HT-29 (cell line): Measurements from ENCODE around the gene CHST14. TPM values are rescaled to one million over a fixed set of nuclear protein-coding genes. Genes with fewer than 3 reads are reported as not detected.

ENCODE experiments used
- DNase-seq: peaks from one replicate; pipeline ENCODE4 v3.0.0-alpha.2; 2015; ENCODE audit warnings: low spot score
- total RNA-seq: library from RNA; depleted of rRNA; stranded (reverse); fragments of >200 nt; shearing (Covaris generic); gene quantifications from 2 replicates; pipeline ENCODE4 v1.2.3, GENCODE V29; 2014

The CHST14 gene
- total RNA-seq, 1 experiment from 2014 or later: 8.6 TPM

DNA sequence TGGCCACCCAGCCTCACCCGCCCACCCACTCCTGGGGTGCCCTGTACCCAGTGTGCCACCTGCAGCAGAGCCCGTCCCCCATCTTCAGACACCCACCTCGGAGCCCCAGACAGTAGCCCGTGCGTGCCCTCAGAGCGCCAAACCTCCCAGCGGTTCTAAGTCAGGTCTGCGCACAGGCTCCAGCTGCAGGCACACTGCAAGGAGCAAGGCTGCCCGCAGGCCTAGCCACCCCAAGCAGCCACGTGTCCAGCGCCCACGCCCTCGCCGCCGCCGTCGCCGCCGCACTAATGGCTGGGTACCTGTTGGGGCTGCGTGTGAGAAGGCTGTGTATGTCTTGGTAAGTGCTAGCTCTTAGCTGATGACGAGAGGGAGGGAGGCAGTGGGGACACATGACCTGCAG is 8.8 kb upstream of the CHST14 start:
- DNase-seq: no peak

DNA sequence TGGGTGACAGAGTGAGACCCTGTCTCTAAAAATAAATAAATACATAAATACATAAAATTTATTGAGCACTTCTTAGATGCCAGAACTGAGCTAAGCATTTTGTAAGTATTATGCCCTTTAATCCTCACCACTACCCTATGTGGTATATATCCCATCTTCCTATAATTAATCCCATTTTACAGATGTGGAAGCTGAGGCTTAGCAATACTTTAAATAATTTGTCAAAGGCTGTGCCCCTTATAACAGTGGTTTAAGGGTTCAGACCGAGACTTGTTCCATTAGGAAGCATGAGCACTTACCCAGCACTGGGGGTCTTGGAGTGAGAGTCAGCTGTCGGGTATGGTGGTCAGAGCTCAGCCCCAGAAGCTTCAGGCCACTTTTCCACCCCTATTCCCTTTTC is 7.5 kb upstream of the CHST14 start:
- DNase-seq: no peak

DNA sequence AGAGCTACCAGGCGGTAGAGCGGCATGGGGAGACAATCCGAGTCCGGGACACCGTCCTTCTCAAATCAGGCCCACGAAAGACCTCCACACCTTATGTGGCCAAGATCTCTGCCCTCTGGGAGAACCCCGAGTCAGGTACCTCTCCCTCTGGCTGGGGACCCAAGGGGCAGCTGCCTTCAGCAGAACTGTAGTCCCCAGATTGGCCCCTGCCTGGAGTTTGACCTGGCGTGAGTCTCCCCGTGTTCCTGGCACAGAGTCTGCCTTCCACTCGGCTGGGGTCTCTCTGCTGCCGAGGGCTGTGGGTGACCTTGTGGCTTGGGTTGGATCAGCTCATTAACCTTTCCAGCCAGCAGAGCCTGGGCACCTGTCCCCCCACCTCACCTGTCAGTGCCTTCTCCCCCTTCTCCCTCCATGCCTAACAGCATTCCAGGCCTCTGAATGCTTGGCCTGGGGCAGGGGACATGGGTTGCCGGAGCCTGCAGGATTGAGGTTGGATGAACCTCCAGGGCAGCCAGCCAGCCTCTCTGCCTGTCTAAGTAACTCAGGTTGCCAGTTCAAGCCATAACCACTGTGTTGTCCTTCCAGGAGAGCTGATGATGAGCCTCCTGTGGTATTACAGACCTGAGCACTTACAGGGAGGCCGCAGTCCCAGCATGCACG is 6.8 kb upstream of the CHST14 start:
- no peak for DNase-seq

DNA sequence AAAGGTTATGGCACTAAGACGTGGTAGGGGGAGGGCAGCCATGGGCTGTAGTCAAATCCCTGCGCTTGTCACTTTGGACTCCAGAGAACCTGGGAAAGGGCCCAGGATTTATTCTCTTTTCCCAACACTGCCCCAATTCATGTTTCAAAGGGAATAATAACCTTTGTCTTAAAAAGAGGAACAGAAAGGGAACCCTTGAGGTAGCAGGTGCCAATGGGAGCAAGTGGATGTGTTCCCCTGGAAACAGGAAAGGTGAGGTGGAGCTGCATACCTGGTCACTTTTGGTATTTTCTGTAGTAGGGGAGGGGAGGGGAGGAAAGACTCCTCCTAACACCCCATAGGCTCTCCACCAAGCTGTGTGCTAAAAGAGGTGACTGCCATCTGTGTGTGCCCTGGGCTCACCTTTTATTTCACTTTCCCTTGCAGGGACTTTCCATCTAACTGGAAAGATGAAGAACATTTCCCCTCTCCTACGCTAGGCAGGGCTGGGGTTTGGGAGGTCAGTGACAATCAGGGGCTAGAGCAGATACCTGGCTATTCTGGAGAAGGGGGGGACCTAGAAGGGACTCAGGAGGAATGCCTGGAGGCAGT is 6.1 kb upstream of the CHST14 start:
- DNase-seq: no peak

- DNase-seq: no peak
Observed at GRCh38 chr15:40465939-40466338, 4.8 kb upstream of the CHST14 start.

DNA sequence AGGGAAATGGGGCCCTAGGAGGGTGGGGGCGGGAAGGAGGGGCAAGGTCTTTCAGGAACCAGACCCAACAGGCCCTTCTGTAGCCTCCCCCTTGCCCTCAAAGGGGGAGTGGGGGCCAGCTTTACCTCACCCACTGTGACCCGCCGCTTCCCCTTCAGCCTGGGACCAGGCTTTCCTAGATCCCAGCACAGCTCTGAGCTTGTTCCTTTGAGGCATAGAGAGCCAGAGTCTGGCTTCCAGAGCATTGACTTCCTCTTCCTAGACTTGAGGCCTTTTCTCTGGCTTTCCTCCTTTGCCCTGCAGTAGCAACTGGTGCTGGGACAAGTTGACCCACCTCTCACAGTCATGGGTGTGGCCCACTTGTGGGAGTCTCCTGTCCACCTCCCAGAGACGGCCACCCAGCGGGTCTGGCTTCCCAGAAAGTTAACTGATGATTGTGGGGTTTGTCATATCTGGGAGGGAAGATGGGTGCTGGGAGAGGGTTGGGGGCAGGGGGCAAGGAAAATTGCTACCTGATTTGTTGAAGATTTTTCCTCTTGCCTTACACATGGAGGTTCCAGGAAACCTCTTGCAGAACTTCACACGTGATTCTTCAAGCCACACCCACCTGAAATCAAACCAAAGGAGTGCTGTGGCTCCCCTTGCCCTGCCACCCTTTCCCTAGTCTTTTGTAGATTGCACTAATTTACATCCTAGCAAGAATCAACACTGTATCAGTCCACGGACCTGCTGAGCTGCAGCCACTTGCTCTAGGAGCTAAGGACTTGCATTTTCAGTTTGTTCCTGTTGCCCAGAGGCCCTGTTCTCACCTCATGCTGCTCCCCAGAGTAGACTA is 4.1 kb upstream of the CHST14 start:
- DNase-seq: no peak

- DNase-seq: no peak
Observed at GRCh38 chr15:40467261-40467615, 3.5 kb upstream of the CHST14 start.

- no peak for DNase-seq
Observed at GRCh38 chr15:40468898-40469331, 1.9 kb upstream of the CHST14 start.

- no peak for DNase-seq
Observed at GRCh38 chr15:40469776-40470390, 901 bp upstream of the CHST14 start.

DNA sequence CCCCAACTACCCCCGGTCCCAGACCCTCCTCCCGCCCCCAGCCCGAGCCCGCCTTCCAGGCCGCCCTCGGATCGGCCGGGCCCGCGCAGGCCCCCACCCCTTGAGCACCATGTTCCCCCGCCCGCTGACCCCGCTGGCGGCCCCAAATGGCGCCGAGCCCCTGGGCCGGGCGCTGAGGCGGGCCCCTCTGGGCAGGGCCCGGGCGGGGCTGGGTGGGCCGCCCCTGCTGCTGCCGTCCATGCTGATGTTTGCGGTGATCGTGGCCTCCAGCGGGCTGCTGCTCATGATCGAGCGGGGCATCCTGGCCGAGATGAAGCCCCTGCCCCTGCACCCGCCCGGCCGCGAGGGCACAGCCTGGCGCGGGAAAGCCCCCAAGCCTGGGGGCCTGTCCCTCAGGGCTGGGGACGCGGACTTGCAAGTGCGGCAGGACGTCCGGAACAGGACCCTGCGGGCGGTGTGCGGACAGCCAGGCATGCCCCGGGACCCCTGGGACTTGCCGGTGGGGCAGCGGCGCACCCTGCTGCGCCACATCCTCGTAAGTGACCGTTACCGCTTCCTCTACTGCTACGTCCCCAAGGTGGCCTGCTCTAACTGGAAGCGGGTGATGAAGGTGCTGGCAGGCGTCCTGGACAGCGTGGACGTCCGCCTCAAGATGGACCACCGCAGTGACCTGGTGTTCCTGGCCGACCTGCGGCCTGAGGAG is 472 bp downstream of the CHST14 start:
- peak; percentile 5 for DNase-seq

DNA sequence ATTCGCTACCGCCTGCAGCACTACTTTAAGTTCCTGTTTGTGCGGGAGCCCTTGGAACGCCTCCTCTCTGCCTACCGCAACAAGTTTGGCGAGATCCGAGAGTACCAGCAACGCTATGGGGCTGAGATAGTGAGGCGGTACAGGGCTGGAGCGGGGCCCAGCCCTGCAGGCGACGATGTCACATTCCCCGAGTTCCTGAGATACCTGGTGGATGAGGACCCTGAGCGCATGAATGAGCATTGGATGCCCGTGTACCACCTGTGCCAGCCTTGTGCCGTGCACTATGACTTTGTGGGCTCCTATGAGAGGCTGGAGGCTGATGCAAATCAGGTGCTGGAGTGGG is 995 bp downstream of the CHST14 start:
- DNase-seq: peak; percentile 52

GRCh38 chr15:40472171-40472727 is 1.5 kb downstream of the CHST14 start:
- DNase-seq: no peak

DNA sequence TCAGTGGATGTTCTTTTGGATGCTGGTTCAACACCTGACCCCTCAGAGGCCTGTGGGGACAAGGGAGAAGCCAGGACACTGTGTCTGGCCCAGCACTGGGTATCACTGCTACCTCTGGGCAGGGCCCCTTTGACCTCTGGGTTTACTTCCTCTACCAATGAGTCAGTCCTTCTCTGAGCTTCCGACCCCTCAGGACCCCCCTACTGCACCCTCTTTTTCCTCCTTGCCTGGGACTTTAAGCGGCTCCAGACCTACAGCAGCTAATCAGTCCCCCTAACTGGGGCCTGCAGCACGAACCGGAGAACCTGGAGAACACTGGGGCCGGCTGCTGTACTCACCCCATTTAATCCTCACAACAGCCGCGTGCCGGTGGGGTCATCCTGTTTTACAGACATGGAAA is 3.8 kb downstream of the CHST14 start:
- DNase-seq: no peak

- DNase-seq: no peak
Observed at GRCh38 chr15:40477642-40478327, 7.0 kb downstream of the CHST14 start.

GRCh38 chr15:40479024-40479423 is 8.2 kb downstream of the CHST14 start:
- no peak for DNase-seq

GRCh38 chr15:40481341-40482074 is 10.7 kb downstream of the CHST14 start:
- DNase-seq: no peak

GRCh38 chr15:40483919-40484318 is 13.1 kb downstream of the CHST14 start:
- DNase-seq: no peak

- no peak for DNase-seq
Observed at GRCh38 chr15:40486066-40486770, 15.4 kb downstream of the CHST14 start.

DNA sequence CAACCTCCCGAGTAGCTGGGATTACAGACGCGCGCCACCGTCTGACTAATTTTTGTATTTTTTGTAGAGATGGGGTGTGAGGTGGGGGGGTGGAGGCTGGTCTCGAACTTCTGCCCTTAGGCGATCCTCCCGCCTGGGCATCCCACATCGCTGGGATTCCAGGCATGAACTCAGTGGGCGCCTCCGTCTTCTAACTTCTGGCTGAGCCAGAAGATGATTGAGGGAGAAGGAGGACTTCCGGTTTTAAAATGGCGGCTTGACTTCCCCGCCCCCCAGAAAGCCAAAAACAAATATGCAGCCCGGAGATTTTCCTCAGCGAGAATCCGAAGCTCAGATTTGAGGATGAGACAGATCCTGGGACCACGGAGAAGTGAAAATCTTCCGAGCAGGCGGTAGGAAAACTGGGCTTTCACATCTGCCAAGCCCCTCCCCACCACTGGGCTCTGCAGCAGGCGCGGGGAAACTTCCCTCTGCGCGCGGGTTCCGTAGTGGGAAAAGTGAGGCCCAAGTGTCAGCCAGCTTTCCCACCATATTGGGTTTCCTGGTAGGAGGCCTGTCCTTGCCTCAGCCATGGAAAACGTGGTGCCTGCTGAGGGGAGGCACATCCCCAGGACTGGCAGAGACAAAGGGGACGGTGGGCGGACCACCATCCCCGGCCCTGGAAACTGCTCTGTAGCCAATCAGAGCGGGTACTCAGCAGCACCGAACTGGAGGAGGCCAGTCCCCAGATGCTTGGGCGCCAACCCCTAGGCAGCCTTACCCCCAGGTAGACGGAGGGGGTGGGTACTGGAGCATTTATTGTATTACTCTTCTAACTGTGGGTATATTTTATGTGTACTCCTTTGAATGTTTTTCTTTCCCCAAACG is 17.3 kb downstream of the CHST14 start:
- no peak for DNase-seq
